ENCODE measurements around the gene COL9A3.
A peak's percentile ranks its signal among the peaks of the same experiment; 100 is the strongest.
"Not testable (repeated sequence)": the region's sequence is repeated elsewhere in the genome, so short reads cannot be mapped to it uniquely, and the experiment has no call there.

- peak; percentile 54 for TF ChIP-seq CTCF (conservative IDR thresholded peaks at IDR 0.05; ENCODE audit: low read length)
- not testable (repeated sequence) for TF ChIP-seq EZH2phosphoT487 (IDR thresholded peaks at IDR 0.05; ENCODE audit: borderline replicate concordance)
Measured at GRCh38 chr20:62873681-62874031, 56.8 kb downstream of the COL9A3 start.

All from Loucy (cell line).